ENCODE measurements around the gene STMN1. TPM values are rescaled to one million over a fixed set of nuclear protein-coding genes. Genes with fewer than 3 reads are reported as not detected.

STMN1 gene
- total RNA-seq, 2 experiments from 2014 or later, result 487 to 493 TPM

DNA sequence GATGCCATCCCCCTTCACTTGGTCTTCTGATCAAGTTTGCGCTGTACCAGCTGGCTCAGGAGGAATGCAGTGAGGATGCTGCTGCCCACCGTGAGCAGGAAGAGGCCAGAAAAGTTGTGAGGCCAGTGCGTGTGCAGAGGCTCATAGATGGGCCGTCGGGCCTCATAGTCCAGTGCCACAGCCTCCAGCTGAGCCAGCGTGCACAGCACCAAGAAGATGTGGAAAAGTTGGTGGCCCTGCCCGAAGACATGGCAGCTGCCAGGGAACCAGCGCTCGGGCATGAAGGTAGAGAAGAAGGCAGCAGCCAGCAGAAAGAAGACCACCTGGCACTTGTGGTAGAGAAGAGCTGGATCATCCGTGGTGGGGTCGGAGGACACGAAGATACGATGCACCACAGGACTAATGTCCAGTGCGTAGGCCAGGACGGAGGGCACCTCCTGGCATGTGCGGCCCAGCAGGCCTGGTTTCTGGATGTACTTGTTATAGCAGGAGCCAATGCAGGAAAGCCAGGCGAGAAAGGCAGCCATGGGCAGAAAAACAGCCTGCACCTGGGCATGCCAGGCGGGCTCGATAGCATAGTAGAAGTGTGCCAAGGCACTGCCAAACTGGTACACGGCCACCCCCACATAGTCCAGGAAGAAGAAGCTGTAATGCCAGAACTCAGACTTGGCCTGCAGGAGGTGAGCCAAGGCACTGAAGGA lies 43.3 kb downstream of the STMN1 start:
- Mint-ChIP-seq H3K4me1 (ENCODE audit: low read depth) (peaks cover 19% of the 10 kb centered on the region), H3K27me3 (no peaks in the 10 kb centered on the region), H3K36me3 (ENCODE audit: low read depth) (peaks cover 12% of the 10 kb centered on the region), H3K9me3 (no peaks in the 10 kb centered on the region), H3K4me3 (no peak overlapping the region), H3K27ac (no peak overlapping the region)
- intact Hi-C loops (cut with micrococcal nuclease), result no loop called here
- TF ChIP-seq, protein P1, sequence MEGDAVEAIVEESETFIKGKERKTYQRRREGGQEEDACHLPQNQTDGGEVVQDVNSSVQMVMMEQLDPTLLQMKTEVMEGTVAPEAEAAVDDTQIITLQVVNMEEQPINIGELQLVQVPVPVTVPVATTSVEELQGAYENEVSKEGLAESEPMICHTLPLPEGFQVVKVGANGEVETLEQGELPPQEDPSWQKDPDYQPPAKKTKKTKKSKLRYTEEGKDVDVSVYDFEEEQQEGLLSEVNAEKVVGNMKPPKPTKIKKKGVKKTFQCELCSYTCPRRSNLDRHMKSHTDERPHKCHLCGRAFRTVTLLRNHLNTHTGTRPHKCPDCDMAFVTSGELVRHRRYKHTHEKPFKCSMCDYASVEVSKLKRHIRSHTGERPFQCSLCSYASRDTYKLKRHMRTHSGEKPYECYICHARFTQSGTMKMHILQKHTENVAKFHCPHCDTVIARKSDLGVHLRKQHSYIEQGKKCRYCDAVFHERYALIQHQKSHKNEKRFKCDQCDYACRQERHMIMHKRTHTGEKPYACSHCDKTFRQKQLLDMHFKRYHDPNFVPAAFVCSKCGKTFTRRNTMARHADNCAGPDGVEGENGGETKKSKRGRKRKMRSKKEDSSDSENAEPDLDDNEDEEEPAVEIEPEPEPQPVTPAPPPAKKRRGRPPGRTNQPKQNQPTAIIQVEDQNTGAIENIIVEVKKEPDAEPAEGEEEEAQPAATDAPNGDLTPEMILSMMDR (IDR thresholded peaks at IDR 0.05), result no peak
- ChIA-PET CTCF (interaction anchor here (1.2 kb wide), 1 partner anchor 33 kb away, joined by 3 read pairs; no protein-coding TSS in a partner anchor), POLR2A (interaction anchor here (1.0 kb wide), 1 partner anchor 12 kb away, joined by 3 read pairs; the partner anchor contains the start of gene PAQR7)
- ATAC-seq (no peak), DNase-seq (no peak)

DNA sequence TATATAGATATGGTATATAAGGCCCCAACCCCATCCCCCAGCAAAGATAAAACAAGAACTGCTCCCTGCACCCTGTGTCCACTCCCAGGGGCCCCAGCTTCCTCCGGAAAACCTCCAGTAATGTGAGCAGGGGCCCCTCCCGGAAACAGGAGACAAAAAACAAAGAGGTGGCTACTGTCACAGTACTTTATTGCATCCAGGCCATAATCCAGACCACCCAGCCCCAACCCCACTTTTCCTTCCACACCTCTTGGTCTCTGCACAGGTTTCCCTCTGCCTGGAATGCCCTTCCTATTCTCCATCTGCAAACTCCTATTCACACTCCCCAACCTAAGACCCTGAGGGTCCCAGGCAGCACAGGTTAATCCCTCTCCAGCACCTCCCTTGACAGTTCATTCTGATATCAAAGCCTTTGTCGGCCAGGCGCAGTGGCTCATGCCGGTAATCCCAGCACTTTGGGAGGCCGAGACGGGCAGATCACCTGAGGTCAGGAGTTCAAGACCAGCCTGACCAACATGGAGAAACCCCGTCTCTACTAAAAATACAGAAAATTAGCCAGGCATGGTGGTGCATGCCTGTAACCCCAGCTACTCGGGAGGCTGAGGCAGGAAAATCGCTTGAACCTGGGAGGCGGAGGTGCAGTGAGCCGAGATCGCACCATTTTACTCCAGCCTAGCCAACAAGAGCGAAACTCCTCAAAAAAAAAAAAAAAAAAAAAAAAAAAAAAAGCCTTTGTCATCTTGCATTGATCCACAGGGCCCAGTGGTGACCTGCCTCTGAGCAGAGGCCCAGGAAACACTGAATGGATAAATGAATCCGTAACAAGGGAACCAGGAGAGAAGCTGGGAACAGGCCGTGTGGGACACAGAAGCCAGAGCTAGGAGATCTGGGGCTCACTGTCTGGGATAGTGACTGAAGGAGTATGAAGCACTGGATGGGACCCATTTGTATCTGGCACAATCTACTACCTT lies 44.6 kb downstream of the STMN1 start:
- H3K9me3 Mint-ChIP-seq, result no peaks in the 10 kb centered on the region

DNA sequence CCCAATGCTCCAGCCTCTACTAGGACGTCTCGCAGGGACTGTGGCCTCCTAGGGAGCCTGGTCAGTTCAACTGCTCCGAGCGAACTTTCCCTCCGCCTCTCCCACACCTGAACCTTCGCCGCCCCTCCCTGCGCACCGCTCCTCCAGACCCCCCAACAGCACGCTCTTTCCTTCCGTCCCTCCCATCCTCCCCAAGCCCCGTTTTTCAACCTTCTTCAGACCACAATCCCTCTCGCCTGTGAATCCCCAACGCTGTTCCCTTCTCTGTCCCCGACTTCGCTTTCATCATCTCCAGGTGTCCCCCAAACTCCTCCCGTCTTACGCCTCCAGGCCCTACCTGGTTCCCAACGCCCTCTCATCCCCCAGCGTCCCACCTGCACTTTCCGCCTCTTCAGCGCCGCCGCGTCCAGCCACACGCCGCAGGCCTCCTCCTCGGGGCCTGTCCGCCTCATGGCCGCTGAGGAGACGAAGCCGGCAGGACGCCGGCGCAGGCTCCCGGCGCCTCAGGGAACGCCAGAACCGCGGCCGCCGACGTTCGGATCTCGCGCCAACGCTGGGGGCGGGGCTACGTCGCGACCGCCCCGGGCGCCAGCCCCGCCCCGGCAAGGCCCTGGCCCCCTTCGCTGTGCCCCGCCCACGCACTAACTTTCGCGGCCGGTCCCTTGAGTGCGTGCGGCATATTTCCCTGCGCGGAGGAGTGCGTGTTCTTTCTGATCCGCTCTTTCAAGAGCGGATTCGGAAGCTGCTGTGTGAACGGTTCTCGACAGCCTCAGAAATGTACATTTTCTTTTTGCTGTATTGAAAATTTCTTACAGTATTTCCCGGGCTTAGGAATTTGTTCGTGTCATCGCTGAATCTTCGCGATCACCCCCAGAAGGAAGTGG lies 47.1 kb downstream of the STMN1 start, which contains the start of gene AUNIP:
AUNIP (minus strand) TSS at position 552 of the 884 bp plus-strand sequence; CDS start at position 452, 100 bp downstream.
- Mint-ChIP-seq H3K27me3 (no peaks in the 10 kb centered on the region), H3K27ac (peak within 1 kb of the TSS; percentile 87), H3K36me3 (ENCODE audit: low read depth) (peaks cover 12% of the 10 kb centered on the region), H3K4me3 (peak within 1 kb of the TSS; percentile 98), H3K4me1 (ENCODE audit: low read depth) (peaks cover 19% of the 10 kb centered on the region), H3K9me3 (no peaks in the 10 kb centered on the region)
- TF ChIP-seq, protein P1 (IDR thresholded peaks at IDR 0.05), result no peak
- peak; percentile 95 for DNase-seq
- ChIA-PET CTCF (interaction anchor here (0.7 to 1.0 kb wide), 2 partner anchors 36 to 141 kb away, joined by 3 to 4 read pairs; no protein-coding TSS in a partner anchor), POLR2A (interaction anchor here (0.9 to 1.0 kb wide), 4 partner anchors 14 to 47 kb away, joined by 3 to 4 read pairs (median 3); partner anchors contain the start of gene STMN1)
- ATAC-seq, result peak; percentile 98
- intact Hi-C loops (cut with micrococcal nuclease), result no loop called here

More for the DNA sequence above, 44.6 kb downstream of the STMN1 start:
- no peak for ATAC-seq
- Mint-ChIP-seq H3K27me3 (no peaks in the 10 kb centered on the region), H3K36me3 (ENCODE audit: low read depth) (peaks cover 12% of the 10 kb centered on the region), H3K4me3 (peak overlapping the region; percentile 0), H3K4me1 (ENCODE audit: low read depth) (peaks cover 19% of the 10 kb centered on the region), H3K27ac (no peak overlapping the region)
- no peak for DNase-seq
- intact Hi-C loops (cut with micrococcal nuclease), result no loop called here
- TF ChIP-seq, protein P1 (IDR thresholded peaks at IDR 0.05), result no peak
- ChIA-PET POLR2A (interaction anchor here (1.0 to 1.3 kb wide), 2 partner anchors 10 to 14 kb away, joined by 3 to 6 read pairs; partner anchors contain the start of gene PAQR7), CTCF (no interaction called here)

DNA sequence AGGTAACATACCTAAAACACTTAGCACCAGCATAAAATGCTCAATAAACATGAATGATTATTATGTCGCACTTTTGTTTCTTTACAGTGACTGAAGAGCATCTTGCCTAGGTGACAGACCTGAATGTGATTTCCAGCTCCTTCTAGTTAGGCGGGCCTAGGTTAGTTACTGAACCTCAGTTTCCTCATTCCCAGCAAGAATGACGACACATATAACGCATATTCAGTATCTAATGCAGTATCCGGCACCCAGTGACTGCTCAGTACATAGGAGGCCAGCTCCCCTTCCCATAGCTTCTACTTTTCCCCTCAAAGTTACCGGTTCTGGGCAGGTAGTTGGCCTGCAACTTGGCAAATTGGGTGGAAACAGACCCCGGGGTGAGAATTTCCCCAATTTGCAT lies 47.7 kb downstream of the STMN1 start:
- ChIA-PET CTCF (interaction anchor here (0.6 to 0.7 kb wide), 2 partner anchors 139 to 141 kb away, joined by 3 read pairs; partner anchors contain the start of gene PAFAH2), POLR2A (interaction anchor here (0.8 to 1.0 kb wide), 2 partner anchors 14 to 16 kb away, joined by 4 read pairs; no protein-coding TSS in a partner anchor)
- DNase-seq, result no peak
- H3K27me3 Mint-ChIP-seq, result no peaks in the 10 kb centered on the region
- peaks cover 19% of the 10 kb centered on the region for H3K4me1 Mint-ChIP-seq (ENCODE audit: low read depth)
- H3K27ac Mint-ChIP-seq, result peak overlapping the region; percentile 86
- TF ChIP-seq, protein P1 (IDR thresholded peaks at IDR 0.05), result no peak
- no peak for ATAC-seq
- H3K4me3 Mint-ChIP-seq, result peak overlapping the region; percentile 98
- no peaks in the 10 kb centered on the region for H3K9me3 Mint-ChIP-seq
- H3K36me3 Mint-ChIP-seq (ENCODE audit: low read depth), result peaks cover 12% of the 10 kb centered on the region
- intact Hi-C loops (cut with micrococcal nuclease), result no loop called here

Data from activated CD8-positive, alpha-beta T cell treated with anti-CD3 and anti-CD28 coated beads for 36 hours (primary cell).